BLaER1 treated with 17β-estradiol and CSF1 and Interleukin-3, amounts not matched to agents 10 nM and 100 nM (cell line): Measurements from ENCODE around the gene HID1.

Experiments used
- H3K27ac ChIP-seq, 11 experiments: shearing (Covaris generic); formaldehyde crosslinking; 2 replicates each; pipeline ENCODE4 v1.8.1; 2022
- H3K27me3 ChIP-seq, 11 experiments: shearing (Covaris generic); formaldehyde crosslinking; 2 replicates each; pipeline ENCODE4 v1.8.1; 2022
- H3K36me3 ChIP-seq, 11 experiments: shearing (Covaris generic); formaldehyde crosslinking; 2 replicates each; pipeline ENCODE4 v1.8.1; 2022
- H3K4me1 ChIP-seq, 10 experiments: shearing (Covaris generic); formaldehyde crosslinking; 2 replicates each; pipeline ENCODE4 v1.8.1; 2022
- H3K4me2 ChIP-seq, 11 experiments: shearing (Covaris generic); formaldehyde crosslinking; 2 replicates each; pipeline ENCODE4 v1.8.1; 2022
- H3K4me3 ChIP-seq, 10 experiments: shearing (Covaris generic); formaldehyde crosslinking; 2 replicates each; pipeline ENCODE4 v1.8.1; 2022
- H3K9ac ChIP-seq, 11 experiments: shearing (Covaris generic); formaldehyde crosslinking; 2 replicates each; pipeline ENCODE4 v1.8.1; 2022
- H3K9me3 ChIP-seq, 11 experiments: shearing (Covaris generic); formaldehyde crosslinking; replicated peaks in 1 of 11; 2 replicates each; pipeline ENCODE4 v1.8.1; 2022
- H4K20me1 ChIP-seq, 11 experiments: shearing (Covaris generic); formaldehyde crosslinking; 2 replicates each; pipeline ENCODE4 v1.8.1; 2022
- Cebpa-rat ChIP-seq, 11 experiments: shearing (Covaris generic); IDR thresholded peaks; 2 replicates each; pipeline ENCODE4 v1.8.1; 2022

Gene HID1

DNA sequence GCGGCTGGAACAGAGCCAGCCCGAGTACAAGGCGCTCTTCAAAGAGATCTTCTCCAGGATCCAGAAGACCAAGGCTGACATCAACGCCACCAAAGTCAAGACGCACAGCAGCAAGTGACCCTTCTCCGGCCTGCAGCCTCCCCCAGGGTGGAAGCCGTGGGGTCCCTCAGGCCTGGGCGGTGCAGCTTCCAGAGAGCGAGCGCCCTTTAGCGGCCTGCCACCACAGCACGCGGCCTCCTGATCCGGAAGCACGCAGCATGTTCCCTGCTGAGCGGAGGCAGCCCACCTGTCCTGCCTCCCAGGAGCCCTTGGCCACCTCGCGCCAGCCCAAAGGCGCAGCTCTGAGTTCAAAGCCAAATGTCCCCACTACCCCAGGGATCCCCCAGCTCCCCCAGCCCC is 31.4 kb upstream of the HID1 start:
- Histone ChIP-seq H3K4me3 (no peak overlapping the region), H3K27ac (no peak overlapping the region), H3K4me1 (peaks cover 5 to 16% (median 8%) of the 10 kb centered on the region in 10 experiments), H3K27me3 (no peaks in the 10 kb centered on the region), H3K4me2 (no peak overlapping the region), H3K36me3 (peaks cover 0 to 32% (median 12%) of the 10 kb centered on the region in 11 experiments; a peak in 12 of 22 replicates), H3K9me3 (no peaks in the 10 kb centered on the region), H3K9ac (no peak overlapping the region), H4K20me1 (peaks cover 0 to 3% (median 0%) of the 10 kb centered on the region in 11 experiments; a peak in 1 of 22 replicates)
- TF ChIP-seq Cebpa-rat (IDR thresholded peaks at IDR 0.05), result no peak

DNA sequence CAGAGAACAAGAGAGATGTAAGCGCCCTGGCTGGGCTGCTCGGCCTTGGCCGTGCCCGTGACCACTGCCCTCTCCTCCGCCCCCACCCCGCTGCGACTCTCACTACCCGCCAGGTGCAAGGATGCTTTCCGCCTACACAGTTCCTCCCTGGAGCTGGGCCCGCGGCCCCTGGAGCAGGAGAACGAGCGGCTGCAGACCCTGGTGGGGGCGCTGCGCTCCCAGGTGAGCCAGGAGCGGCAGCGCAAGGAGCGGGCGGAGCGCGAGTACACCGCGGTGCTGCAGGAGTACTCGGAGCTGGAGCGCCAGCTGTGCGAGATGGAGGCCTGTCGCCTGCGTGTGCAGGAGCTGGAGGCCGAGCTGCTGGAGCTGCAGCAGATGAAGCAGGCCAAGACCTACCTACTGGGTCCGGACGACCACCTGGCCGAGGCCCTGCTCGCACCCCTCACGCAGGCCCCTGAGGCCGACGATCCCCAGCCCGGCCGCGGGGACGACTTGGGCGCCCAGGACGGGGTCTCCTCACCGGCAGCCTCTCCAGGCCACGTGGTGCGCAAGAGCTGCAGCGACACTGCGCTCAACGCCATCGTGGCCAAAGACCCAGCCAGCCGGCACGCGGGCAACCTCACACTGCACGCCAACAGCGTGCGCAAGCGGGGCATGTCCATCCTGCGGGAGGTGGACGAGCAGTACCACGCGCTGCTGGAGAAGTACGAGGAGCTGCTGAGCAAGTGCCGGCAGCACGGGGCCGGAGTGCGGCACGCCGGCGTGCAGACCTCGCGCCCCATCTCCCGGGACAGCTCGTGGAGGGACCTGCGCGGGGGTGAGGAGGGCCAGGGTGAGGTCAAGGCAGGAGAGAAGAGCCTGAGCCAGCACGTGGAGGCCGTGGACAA is 30.8 kb upstream of the HID1 start:
- no peak for TF ChIP-seq Cebpa-rat (IDR thresholded peaks at IDR 0.05)

DNA sequence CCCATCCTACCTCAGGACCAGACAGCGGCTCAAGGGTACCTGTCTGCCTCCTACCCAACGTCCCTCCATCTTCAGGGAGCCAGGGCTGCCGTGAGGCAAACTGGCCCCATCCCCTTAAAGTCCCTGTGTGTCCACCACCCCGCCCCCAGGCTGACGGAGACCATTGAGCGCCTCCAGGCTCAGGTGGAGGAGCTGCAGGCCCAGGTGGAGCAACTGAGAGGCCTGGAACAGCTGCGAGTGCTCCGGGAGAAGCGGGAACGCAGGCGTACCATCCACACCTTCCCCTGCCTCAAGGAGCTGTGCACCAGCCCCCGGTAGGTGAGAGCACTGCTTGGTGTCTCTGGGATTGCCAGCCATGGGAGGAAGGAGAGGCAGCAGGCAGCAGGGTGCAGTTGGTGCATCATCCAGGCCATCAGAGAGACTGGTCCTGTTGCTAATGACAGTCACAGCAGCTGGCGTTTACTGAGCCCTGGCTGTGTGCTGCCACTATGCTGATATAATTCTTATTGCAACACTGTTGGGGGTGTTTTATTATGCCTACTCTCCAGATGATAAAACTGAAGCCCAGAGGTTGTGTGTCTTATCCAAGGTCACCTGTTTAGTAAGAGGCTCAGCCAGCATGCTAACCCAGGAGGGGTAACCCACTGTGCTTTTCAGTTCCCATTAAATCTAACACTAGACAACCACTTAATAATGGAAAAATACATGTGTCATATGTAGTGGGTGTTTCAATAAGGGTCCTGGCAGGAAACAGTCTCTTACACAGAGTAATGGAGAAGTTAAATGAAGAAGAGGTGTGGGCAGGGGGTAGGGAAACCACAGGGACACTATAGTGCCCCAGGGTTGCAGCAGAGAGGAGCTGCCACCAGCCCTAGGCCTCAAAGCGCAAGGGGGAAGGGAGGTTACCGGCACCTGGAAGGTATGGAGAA is 29.6 kb upstream of the HID1 start:
- Histone ChIP-seq H3K4me1 (peaks cover 15 to 26% (median 19%) of the 10 kb centered on the region in 10 experiments), H3K9me3 (no peaks in the 10 kb centered on the region), H3K9ac (no peak overlapping the region), H3K27me3 (no peaks in the 10 kb centered on the region), H3K4me2 (no peak overlapping the region; a peak in 1 of 22 replicates), H3K27ac (no peak overlapping the region), H3K36me3 (peaks cover 0 to 32% (median 12%) of the 10 kb centered on the region in 11 experiments; a peak in 12 of 22 replicates), H4K20me1 (peaks cover 0 to 3% (median 0%) of the 10 kb centered on the region in 11 experiments; a peak in 1 of 22 replicates), H3K4me3 (no peak overlapping the region)
- no peak for TF ChIP-seq Cebpa-rat (IDR thresholded peaks at IDR 0.05)

More for the DNA sequence above, 30.8 kb upstream of the HID1 start:
- Histone ChIP-seq H3K4me2 (no peak overlapping the region), H3K27ac (no peak overlapping the region), H3K4me3 (no peak overlapping the region), H3K4me1 (peaks cover 12 to 23% (median 15%) of the 10 kb centered on the region in 10 experiments), H3K9me3 (no peaks in the 10 kb centered on the region), H3K27me3 (no peaks in the 10 kb centered on the region), H3K9ac (no peak overlapping the region), H4K20me1 (peaks cover 0 to 3% (median 0%) of the 10 kb centered on the region in 11 experiments; a peak in 1 of 22 replicates), H3K36me3 (peaks cover 0 to 32% (median 12%) of the 10 kb centered on the region in 11 experiments; a peak in 12 of 22 replicates)

DNA sequence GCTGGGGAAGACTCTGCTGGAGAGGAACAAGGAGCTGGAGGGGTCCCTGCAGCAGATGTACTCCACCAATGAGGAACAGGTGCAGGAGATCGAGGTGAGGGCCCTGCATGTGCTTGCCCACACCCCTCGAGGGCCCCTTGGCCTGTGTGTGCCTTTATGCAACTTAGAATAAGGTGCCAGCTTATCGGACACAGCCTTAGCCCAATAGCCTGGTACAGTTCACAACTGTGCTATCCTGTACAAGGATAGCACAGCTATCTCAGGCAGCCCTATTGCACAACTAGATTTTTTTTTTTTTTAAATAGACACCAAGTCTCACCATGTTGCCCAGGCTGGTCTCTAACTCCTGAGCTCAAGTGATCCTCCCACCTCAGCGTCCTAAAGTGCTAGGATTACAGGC is 27.0 kb upstream of the HID1 start:
- peaks cover 0 to 32% (median 12%) of the 10 kb centered on the region in 11 experiments; a peak in 12 of 22 replicates for H3K36me3 ChIP-seq
- H3K4me3 ChIP-seq, result no peak overlapping the region
- peak in 1 of 11 experiments; percentile 11; a peak in 1 of 22 replicates for TF ChIP-seq Cebpa-rat (IDR thresholded peaks at IDR 0.05)
- no peak overlapping the region for H3K27ac ChIP-seq
- no peaks in the 10 kb centered on the region for H3K27me3 ChIP-seq
- peaks cover 0 to 3% (median 0%) of the 10 kb centered on the region in 11 experiments; a peak in 1 of 22 replicates for H4K20me1 ChIP-seq
- peaks cover 15 to 27% (median 19%) of the 10 kb centered on the region in 10 experiments for H3K4me1 ChIP-seq
- H3K4me2 ChIP-seq, result peak overlapping the region in 10 of 11 experiments; percentile 67 to 84 (median 74); a peak in 18 of 22 replicates
- no peak overlapping the region for H3K9ac ChIP-seq
- no peaks in the 10 kb centered on the region for H3K9me3 ChIP-seq

DNA sequence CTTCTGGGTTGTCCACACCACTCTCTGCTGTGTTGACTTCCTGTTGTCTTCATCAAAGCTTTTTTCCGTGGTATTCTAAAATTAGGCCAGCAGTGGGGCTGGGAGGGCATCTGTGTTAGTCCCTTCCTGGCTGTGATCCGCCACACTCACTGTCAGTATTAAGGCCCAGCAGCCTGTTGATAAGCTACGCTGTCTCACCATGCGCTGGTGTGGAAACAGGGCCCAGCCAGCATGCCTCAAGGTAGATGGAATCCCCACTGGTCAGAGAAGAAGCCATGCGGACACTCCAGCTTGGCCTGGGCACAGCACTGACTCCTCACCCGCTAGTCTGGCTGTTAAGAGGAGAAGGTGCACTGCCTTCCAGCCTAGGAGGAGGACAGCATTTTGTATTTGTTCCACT is 26.2 kb upstream of the HID1 start:
- H3K36me3 ChIP-seq, result peaks cover 0 to 28% (median 12%) of the 10 kb centered on the region in 11 experiments; a peak in 12 of 22 replicates
- no peak overlapping the region for H3K4me3 ChIP-seq
- no peak for TF ChIP-seq Cebpa-rat (IDR thresholded peaks at IDR 0.05)
- peaks cover 0 to 4% (median 0%) of the 10 kb centered on the region in 11 experiments; a peak in 2 of 22 replicates for H4K20me1 ChIP-seq
- peak overlapping the region in 10 of 11 experiments; percentile 16 to 54 (median 30); a peak in 9 of 22 replicates for H3K27ac ChIP-seq
- no peaks in the 10 kb centered on the region for H3K9me3 ChIP-seq
- H3K9ac ChIP-seq, result peak overlapping the region in 10 of 11 experiments; percentile 8 to 56 (median 43); a peak in 13 of 22 replicates
- H3K4me1 ChIP-seq, result peaks cover 15 to 31% (median 19%) of the 10 kb centered on the region in 10 experiments
- H3K27me3 ChIP-seq, result no peaks in the 10 kb centered on the region
- H3K4me2 ChIP-seq, result peak overlapping the region; percentile 67 to 84 (median 74)

DNA sequence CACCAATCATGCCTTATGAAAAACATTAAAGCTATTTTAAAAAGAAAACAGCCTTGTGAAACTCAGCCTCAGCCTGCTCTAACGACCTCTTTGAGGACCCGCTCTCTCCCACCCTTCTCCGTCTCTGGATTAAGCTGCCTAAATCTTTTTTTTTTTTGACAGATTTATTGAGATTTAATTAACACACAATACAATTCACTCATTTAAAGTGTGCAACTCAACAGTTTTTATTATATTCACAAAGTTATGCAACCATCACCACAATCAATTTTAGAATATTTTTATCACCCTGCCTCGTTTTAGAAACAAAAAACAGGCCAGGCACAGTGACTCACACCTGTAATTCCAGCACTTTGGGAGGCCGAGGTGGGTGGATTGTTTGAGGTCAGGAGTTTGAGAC is 23.3 kb upstream of the HID1 start:
- TF ChIP-seq Cebpa-rat (IDR thresholded peaks at IDR 0.05), result no peak
- H3K27me3 ChIP-seq, result no peaks in the 10 kb centered on the region
- H3K4me3 ChIP-seq, result no peak overlapping the region
- no peaks in the 10 kb centered on the region for H3K9me3 ChIP-seq
- no peak overlapping the region for H3K9ac ChIP-seq
- H3K4me2 ChIP-seq, result no peak overlapping the region
- H3K36me3 ChIP-seq, result peaks cover 0 to 2% (median 0%) of the 10 kb centered on the region in 11 experiments; a peak in 3 of 22 replicates
- peaks cover 0 to 10% (median 0%) of the 10 kb centered on the region in 11 experiments; a peak in 2 of 22 replicates for H4K20me1 ChIP-seq
- peaks cover 21 to 36% (median 31%) of the 10 kb centered on the region in 10 experiments for H3K4me1 ChIP-seq
- H3K27ac ChIP-seq, result no peak overlapping the region

DNA sequence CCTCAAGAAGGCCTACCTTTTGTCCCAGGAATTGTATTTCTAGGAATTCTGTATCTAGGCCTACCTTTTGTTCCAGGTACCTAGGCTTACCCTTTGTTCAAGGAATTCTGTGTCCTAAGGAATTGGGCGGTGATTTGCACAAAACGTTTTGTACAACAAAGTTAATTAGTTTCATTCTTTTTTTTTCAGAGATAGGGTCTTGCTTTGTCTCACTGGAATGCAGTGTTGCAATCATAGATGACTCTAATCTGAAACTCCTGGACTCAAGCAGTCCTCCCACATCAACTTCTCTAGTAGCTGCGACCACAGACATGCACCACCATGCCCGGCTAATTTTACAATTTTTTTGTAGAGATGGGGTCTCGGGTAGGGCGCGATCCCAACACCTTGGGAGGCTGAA is 21.9 kb upstream of the HID1 start:
- no peaks in the 10 kb centered on the region for H3K9me3 ChIP-seq
- no peak overlapping the region for H3K27ac ChIP-seq
- peak overlapping the region in 2 of 11 experiments; percentile 5 to 18; a peak in 2 of 22 replicates for H3K4me2 ChIP-seq
- H3K27me3 ChIP-seq, result no peaks in the 10 kb centered on the region
- H3K9ac ChIP-seq, result no peak overlapping the region
- H3K36me3 ChIP-seq, result no peaks in the 10 kb centered on the region
- 0 out of 22 replicates have a peak, but pooled peaks of 1 of the 11 experiments have one; percentile 13 for TF ChIP-seq Cebpa-rat (IDR thresholded peaks at IDR 0.05)
- peaks cover 0 to 10% (median 0%) of the 10 kb centered on the region in 11 experiments; a peak in 4 of 22 replicates for H4K20me1 ChIP-seq
- peaks cover 21 to 33% (median 28%) of the 10 kb centered on the region in 10 experiments for H3K4me1 ChIP-seq
- no peak overlapping the region for H3K4me3 ChIP-seq

DNA sequence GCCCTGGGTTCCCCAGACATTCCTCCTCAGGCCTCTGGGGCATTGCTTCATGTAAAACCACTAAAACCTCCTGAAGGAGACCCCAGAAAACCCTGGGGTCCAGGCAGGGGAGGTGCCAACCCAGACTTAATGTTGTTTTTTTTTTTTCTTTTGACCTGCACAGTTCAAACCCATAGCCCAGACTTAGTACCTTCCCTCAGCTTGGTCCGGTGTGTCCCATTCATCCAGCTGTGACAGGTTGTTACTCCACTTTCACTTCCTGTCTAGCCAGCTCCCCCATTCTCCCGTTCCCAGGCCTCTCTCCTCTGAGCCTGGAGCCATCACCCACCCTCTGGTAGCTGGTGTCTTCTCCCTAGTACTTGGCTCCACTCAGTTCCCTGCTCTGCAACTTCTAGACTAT is 19.7 kb upstream of the HID1 start:
- no peaks in the 10 kb centered on the region for H3K36me3 ChIP-seq
- peaks cover 0 to 15% (median 13%) of the 10 kb centered on the region in 11 experiments; a peak in 12 of 22 replicates for H3K27me3 ChIP-seq
- peaks cover 15 to 29% (median 22%) of the 10 kb centered on the region in 10 experiments for H3K4me1 ChIP-seq
- H3K27ac ChIP-seq, result 0 out of 22 replicates have a peak overlapping the region, but pooled peaks of 1 of the 11 experiments have one; percentile 22
- H3K9ac ChIP-seq, result 0 out of 22 replicates have a peak overlapping the region, but pooled peaks of 2 of the 11 experiments have one; percentile 4 to 6
- no peak overlapping the region for H3K4me3 ChIP-seq
- no peak for TF ChIP-seq Cebpa-rat (IDR thresholded peaks at IDR 0.05)
- H3K9me3 ChIP-seq, result no peaks in the 10 kb centered on the region
- peaks cover 0 to 20% (median 6%) of the 10 kb centered on the region in 11 experiments; a peak in 9 of 22 replicates for H4K20me1 ChIP-seq
- H3K4me2 ChIP-seq, result peak overlapping the region; percentile 6 to 75 (median 58); a peak in 19 of 22 replicates
